Neuronal stem cell (in vitro differentiated cells): ENCODE measurements around the gene CACNG6.

Experiments used
- DNase-seq: peaks from one replicate; pipeline ENCODE4 v3.0.0-alpha.2; 2013; ENCODE audit warnings: low spot score
- H2AFZ ChIP-seq: one replicate; pipeline ENCODE4 v1.6.1; 2013; ENCODE audit warnings: mild to moderate bottlenecking, low read length, inconsistent platforms
- H2AK5ac ChIP-seq: 2 replicates; pipeline ENCODE4 v1.6.1; 2013; ENCODE audit warnings: low read depth, mild to moderate bottlenecking, inconsistent platforms, low read length, moderate library complexity, mixed read lengths
- H2BK120ac ChIP-seq: 2 replicates; pipeline ENCODE4 v1.6.1; 2013; ENCODE audit warnings: low read depth, mild to moderate bottlenecking, inconsistent platforms, low read length, moderate library complexity, mixed read lengths
- H2BK12ac ChIP-seq: one replicate; pipeline ENCODE4 v1.6.1; 2013; ENCODE audit warnings: low read length, inconsistent platforms
- H2BK15ac ChIP-seq: 2 replicates; pipeline ENCODE4 v1.6.1; 2013; ENCODE audit warnings: mild to moderate bottlenecking, low read length, inconsistent platforms, mixed read lengths
- H2BK5ac ChIP-seq: one replicate; pipeline ENCODE4 v1.6.1; 2013; ENCODE audit warnings: inconsistent platforms, mild to moderate bottlenecking, low read length, moderate library complexity
- H3K14ac ChIP-seq: one replicate; pipeline ENCODE4 v1.6.1; 2013; ENCODE audit warnings: low read length, inconsistent platforms
- H3K18ac ChIP-seq: 2 replicates; pipeline ENCODE4 v1.6.1; 2013; ENCODE audit warnings: low read length, inconsistent platforms
- H3K23ac ChIP-seq: 2 replicates; pipeline ENCODE4 v1.6.1; 2013; ENCODE audit warnings: low read depth, mild to moderate bottlenecking, mixed read lengths, low read length, inconsistent platforms; ENCODE audit not compliant: poor library complexity
- H3K27ac ChIP-seq: replicated peaks from 3 replicates; pipeline ENCODE4 v1.5.1; 2013; ENCODE audit warnings: low read length, inconsistent platforms
- H3K27me3 ChIP-seq, 3 experiments: 2 replicates each; pipeline ENCODE4 v1.6.1; 2013; ENCODE audit warnings: low read length in 3 of 3, mild to moderate bottlenecking in 2 of 3, inconsistent platforms in 1 of 3, low read depth in 1 of 3, mixed read lengths in 1 of 3, moderate library complexity in 1 of 3; ENCODE audit not compliant: control insufficient read depth in 3 of 3, insufficient read depth in 3 of 3
- H3K36me3 ChIP-seq, 2 donors: replicated peaks in 1 of 2; 2 replicates each; pipeline ENCODE4 v1.6.1; 2013; ENCODE audit warnings: low read length in 2 of 2; ENCODE audit not compliant: control insufficient read depth in 2 of 2, insufficient read depth in 2 of 2
- H3K4ac ChIP-seq: 2 replicates; pipeline ENCODE4 v1.6.1; 2013; ENCODE audit warnings: inconsistent platforms, mild to moderate bottlenecking, low read length, moderate library complexity
- H3K4me1 ChIP-seq, 2 donors: 1 replicate in 1 of 2; 2 replicates in 1 of 2; pipeline ENCODE4 v1.6.1; 2013; ENCODE audit warnings: low read length in 2 of 2, low read depth in 1 of 2; ENCODE audit not compliant: control insufficient read depth in 2 of 2, insufficient read depth in 1 of 2
- H3K4me2 ChIP-seq: one replicate; pipeline ENCODE4 v1.6.1; 2013; ENCODE audit warnings: mild to moderate bottlenecking, low read length, inconsistent platforms; ENCODE audit not compliant: insufficient read depth, poor library complexity, severe bottlenecking
- H3K4me3 ChIP-seq, 2 donors: 2 replicates each; pipeline ENCODE4 v1.5.1; 2013; ENCODE audit warnings: low read length in 2 of 2, mild to moderate bottlenecking in 2 of 2, inconsistent platforms in 1 of 2, moderate library complexity in 1 of 2
- H3K79me1 ChIP-seq: one replicate; pipeline ENCODE4 v1.6.1; 2013; ENCODE audit warnings: low read depth, mild to moderate bottlenecking, inconsistent platforms, low read length, moderate library complexity
- H3K9ac ChIP-seq: one replicate; pipeline ENCODE4 v1.6.1; 2013; ENCODE audit warnings: mild to moderate bottlenecking, low read depth, low read length, inconsistent platforms; ENCODE audit not compliant: poor library complexity
- H3K9me3 ChIP-seq, 2 donors: replicated peaks in 1 of 2; 2 replicates each; pipeline versions ENCODE3 to v1.6.1; 2013; ENCODE audit warnings: low read length in 2 of 2, mild to moderate bottlenecking in 2 of 2, inconsistent platforms in 1 of 2, low read depth in 1 of 2, mixed read lengths in 1 of 2, moderate library complexity in 1 of 2; ENCODE audit not compliant: control insufficient read depth in 2 of 2, insufficient read depth in 1 of 2
- H4K8ac ChIP-seq: one replicate; pipeline ENCODE4 v1.6.1; 2013; ENCODE audit warnings: low read depth, mild to moderate bottlenecking, inconsistent platforms, low read length, moderate library complexity
- H4K91ac ChIP-seq: one replicate; pipeline ENCODE4 v1.6.1; 2013; ENCODE audit warnings: low read length, low read depth, mild to moderate bottlenecking, inconsistent platforms; ENCODE audit not compliant: poor library complexity
- WGBS, 2 donors: extraction: QIAGEN DNeasy Blood & Tissue Kit; methylation state at CpG; one replicate each; pipeline ENCODE4 v1.1.7; 2013; ENCODE audit warnings: missing lambda C conversion rate in 2 of 2, mixed read lengths in 1 of 2; ENCODE audit not compliant: insufficient read length in 2 of 2, insufficient replicate concordance in 1 of 2; ENCODE audit errors: extremely low coverage in 2 of 2; 5-methylcytosine and 5-hydroxymethylcytosine counted together

CACNG6 gene

GRCh38 chr19:54017261-54017660 is 25.8 kb downstream of the CACNG6 start:
- no peak overlapping the region for H4K91ac ChIP-seq
- no peak overlapping the region for H3K23ac ChIP-seq
- no peak overlapping the region for H3K4me3 ChIP-seq
- H3K27me3 ChIP-seq = no peaks in the 10 kb centered on the region
- no peak overlapping the region for H2BK12ac ChIP-seq
- H2BK5ac ChIP-seq = no peak overlapping the region
- no peak overlapping the region for H2AFZ ChIP-seq
- H3K79me1 ChIP-seq = no peaks in the 10 kb centered on the region
- no peak overlapping the region for H3K18ac ChIP-seq
- no peak overlapping the region for H3K9ac ChIP-seq
- H2AK5ac ChIP-seq = no peak overlapping the region
- no peaks in the 10 kb centered on the region for H3K36me3 ChIP-seq
- H2BK120ac ChIP-seq = no peak overlapping the region
- no peak overlapping the region for H3K4me2 ChIP-seq
- no peak for DNase-seq
- peaks cover 2 to 4% of the 10 kb centered on the region in 2 donors for H3K4me1 ChIP-seq
- no peak overlapping the region for H2BK15ac ChIP-seq
- H3K14ac ChIP-seq = no peak overlapping the region
- peaks cover 2 to 8% of the 10 kb centered on the region in 2 donors for H3K9me3 ChIP-seq
- no CpG with 5 or more reads among the region's 4 CpGs for WGBS, 2 donors
- no peak overlapping the region for H4K8ac ChIP-seq
- H3K4ac ChIP-seq = no peak overlapping the region
- H3K27ac ChIP-seq = no peak overlapping the region

GRCh38 chr19:54021363-54021762 is 29.9 kb downstream of the CACNG6 start:
- Histone ChIP-seq H2AFZ (no peak overlapping the region), H3K79me1 (no peaks in the 10 kb centered on the region), H3K23ac (no peak overlapping the region), H4K91ac (no peak overlapping the region), H3K9ac (no peak overlapping the region), H2AK5ac (no peak overlapping the region), H3K4me2 (no peak overlapping the region), H3K27me3 (no peaks in the 10 kb centered on the region), H3K9me3 (peaks cover 2 to 3% of the 10 kb centered on the region in 2 donors), H2BK15ac (no peak overlapping the region), H2BK12ac (no peak overlapping the region), H3K36me3 (no peaks in the 10 kb centered on the region), H4K8ac (no peak overlapping the region), H2BK5ac (no peak overlapping the region), H3K18ac (no peak overlapping the region), H2BK120ac (no peak overlapping the region), H3K14ac (no peak overlapping the region), H3K4me3 (no peak overlapping the region), H3K27ac (no peak overlapping the region), H3K4ac (no peak overlapping the region), H3K4me1 (peaks cover 2 to 11% of the 10 kb centered on the region in 2 donors)
- no peak for DNase-seq
- no CpG with 5 or more reads among the region's 8 CpGs for WGBS, 2 donors

GRCh38 chr19:54021932-54022331 is 30.5 kb downstream of the CACNG6 start:
- Histone ChIP-seq H2BK120ac (no peak overlapping the region), H3K79me1 (no peaks in the 10 kb centered on the region), H3K36me3 (no peaks in the 10 kb centered on the region), H3K14ac (no peak overlapping the region), H3K27me3 (no peaks in the 10 kb centered on the region), H2AK5ac (no peak overlapping the region), H3K9me3 (peaks cover 2 to 3% of the 10 kb centered on the region in 2 donors), H3K23ac (no peak overlapping the region), H2BK15ac (no peak overlapping the region), H2BK12ac (no peak overlapping the region), H2AFZ (no peak overlapping the region), H3K4me3 (no peak overlapping the region), H3K4ac (no peak overlapping the region), H3K4me1 (peaks cover 2 to 11% of the 10 kb centered on the region in 2 donors), H2BK5ac (no peak overlapping the region), H3K27ac (no peak overlapping the region), H4K91ac (no peak overlapping the region), H3K9ac (no peak overlapping the region), H3K18ac (no peak overlapping the region), H4K8ac (no peak overlapping the region), H3K4me2 (no peak overlapping the region)
- no peak for DNase-seq
- WGBS, 2 donors = no CpG with 5 or more reads among the region's 13 CpGs

DNA sequence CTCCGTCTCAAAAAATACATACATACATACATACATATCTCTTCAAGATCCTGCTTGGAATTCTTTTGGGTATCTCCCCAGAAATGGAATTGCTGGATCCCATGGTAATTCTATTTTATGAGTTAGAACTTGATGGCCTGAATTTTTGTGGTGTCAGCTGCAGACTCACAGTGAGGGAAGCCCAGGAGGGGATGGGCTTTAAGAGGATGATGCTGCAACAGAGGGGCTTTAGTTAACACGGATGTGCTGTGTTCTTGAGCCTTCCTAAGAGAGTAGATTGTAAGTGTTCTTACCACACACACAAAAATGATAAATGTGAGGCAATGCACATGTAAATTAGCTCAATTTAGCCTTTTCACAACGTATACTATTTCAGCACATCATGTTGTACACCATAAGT is 31.8 kb downstream of the CACNG6 start:
- no peak overlapping the region for H2BK5ac ChIP-seq
- no peak overlapping the region for H3K4ac ChIP-seq
- peaks cover 2 to 11% of the 10 kb centered on the region in 2 donors for H3K4me1 ChIP-seq
- no peak overlapping the region for H2BK15ac ChIP-seq
- H3K14ac ChIP-seq = no peak overlapping the region
- no peak overlapping the region for H4K8ac ChIP-seq
- H3K79me1 ChIP-seq = no peaks in the 10 kb centered on the region
- H3K18ac ChIP-seq = no peak overlapping the region
- WGBS, 2 donors = no CpG with 5 or more reads among the region's 3 CpGs
- H3K4me3 ChIP-seq = no peak overlapping the region
- no peak overlapping the region for H2BK120ac ChIP-seq
- no peak overlapping the region for H3K9ac ChIP-seq
- peaks cover 0 to 3% of the 10 kb centered on the region in 2 donors for H3K9me3 ChIP-seq
- no peaks in the 10 kb centered on the region for H3K27me3 ChIP-seq
- no peak overlapping the region for H2AK5ac ChIP-seq
- H2BK12ac ChIP-seq = no peak overlapping the region
- H3K27ac ChIP-seq = no peak overlapping the region
- no peak overlapping the region for H3K4me2 ChIP-seq
- no peak overlapping the region for H4K91ac ChIP-seq
- DNase-seq = no peak
- no peak overlapping the region for H2AFZ ChIP-seq
- no peaks in the 10 kb centered on the region for H3K36me3 ChIP-seq
- no peak overlapping the region for H3K23ac ChIP-seq
